ENCODE measurements around the gene ALMS1.

- TF ChIP-seq SIN3A (IDR thresholded peaks at IDR 0.05; ENCODE audit: borderline replicate concordance, low read depth, low read length) (no peak), FOXJ3 (CRISPR knock-in tag; IDR thresholded peaks at IDR 0.05) (no peak)
Observed at GRCh38 chr2:73582364-73582763, 196.7 kb downstream of the ALMS1 start.
